IgD-negative memory B cell (primary cell): Measurements from ENCODE around the gene LBX1. TPM values are rescaled to one million over a fixed set of nuclear protein-coding genes. Genes with fewer than 3 reads are reported as not detected.

ENCODE experiments used
- H3K27ac Mint-ChIP-seq, 3 donors: one replicate each; pipeline ENCODE4 v1.8.0; 2020 to 2022; ENCODE audit warnings: mild to moderate bottlenecking in 3 of 3, mixed read lengths in 3 of 3, moderate library complexity in 1 of 3
- H3K27me3 Mint-ChIP-seq: one replicate; pipeline ENCODE4 v1.8.0; 2021; ENCODE audit warnings: mixed read lengths
- H3K36me3 Mint-ChIP-seq: one replicate; pipeline ENCODE4 v1.8.0; 2020; ENCODE audit warnings: mild to moderate bottlenecking, mixed read lengths
- H3K4me1 Mint-ChIP-seq, 3 donors: one replicate each; pipeline ENCODE4 v1.8.0; 2020 to 2022; ENCODE audit warnings: mixed read lengths in 3 of 3, mild to moderate bottlenecking in 1 of 3
- H3K4me3 Mint-ChIP-seq, 4 donors: one replicate each; pipeline ENCODE4 v1.8.0; 2020 to 2022; ENCODE audit warnings: mild to moderate bottlenecking in 4 of 4, mixed read lengths in 4 of 4, moderate library complexity in 3 of 4
- H3K9me3 Mint-ChIP-seq, 3 donors: one replicate each; pipeline ENCODE4 v1.8.0; 2020 to 2021; ENCODE audit warnings: mixed read lengths in 3 of 3, mild to moderate bottlenecking in 1 of 3
- polyA plus RNA-seq: library from polyadenylated mRNA; unstranded; fragments of 300-500 nt; fragmentation: Illumina TruSeq; gene quantifications from one replicate; pipeline ENCODE4 v1.2.3, GENCODE V29; 2021

LBX1 gene
- polyA plus RNA-seq, 1 donor from 2014 or later = not detected

- no peaks in the 10 kb centered on the region for H3K36me3 Mint-ChIP-seq
- H3K4me1 Mint-ChIP-seq = peaks cover 6 to 11% (median 7%) of the 10 kb centered on the region in 3 donors
- H3K4me3 Mint-ChIP-seq = peak overlapping the region in 1 of 4 donors; percentile 2
- H3K27ac Mint-ChIP-seq = peak overlapping the region in 1 of 3 donors; percentile 83
- H3K27me3 Mint-ChIP-seq = peaks cover 72% of the 10 kb centered on the region
- H3K9me3 Mint-ChIP-seq = peaks cover 0 to 3% (median 0%) of the 10 kb centered on the region in 3 donors
Observed at GRCh38 chr10:101234333-101234732, 5.1 kb upstream of the LBX1 start.

- Mint-ChIP-seq H3K27ac (no peak overlapping the region), H3K9me3 (peaks cover 0 to 3% (median 0%) of the 10 kb centered on the region in 3 donors), H3K4me1 (peaks cover 8 to 11% (median 11%) of the 10 kb centered on the region in 3 donors), H3K4me3 (peak overlapping the region in 1 of 4 donors; percentile 44), H3K27me3 (peaks cover 71% of the 10 kb centered on the region), H3K36me3 (no peaks in the 10 kb centered on the region)
Observed at GRCh38 chr10:101233863-101234262, 4.6 kb upstream of the LBX1 start.

GRCh38 chr10:101233443-101233842 lies 4.2 kb upstream of the LBX1 start:
- Mint-ChIP-seq H3K4me1 (peaks cover 8 to 11% (median 11%) of the 10 kb centered on the region in 3 donors), H3K36me3 (no peaks in the 10 kb centered on the region), H3K27me3 (peaks cover 71% of the 10 kb centered on the region), H3K4me3 (peak overlapping the region in 1 of 4 donors; percentile 44), H3K27ac (peak overlapping the region in 1 of 3 donors; percentile 30), H3K9me3 (peaks cover 0 to 3% (median 0%) of the 10 kb centered on the region in 3 donors)

- H3K27ac Mint-ChIP-seq = peak overlapping the region in 1 of 3 donors; percentile 62
- peaks cover 8 to 13% (median 10%) of the 10 kb centered on the region in 3 donors for H3K4me1 Mint-ChIP-seq
- no peaks in the 10 kb centered on the region for H3K36me3 Mint-ChIP-seq
- peaks cover 70% of the 10 kb centered on the region for H3K27me3 Mint-ChIP-seq
- H3K4me3 Mint-ChIP-seq = peak overlapping the region in 2 of 4 donors; percentile 61 to 87
- no peaks in the 10 kb centered on the region for H3K9me3 Mint-ChIP-seq
Observed at GRCh38 chr10:101231912-101232689, 2.8 kb upstream of the LBX1 start.

- Mint-ChIP-seq H3K9me3 (no peaks in the 10 kb centered on the region), H3K27me3 (peaks cover 70% of the 10 kb centered on the region), H3K4me3 (peak overlapping the region in 1 of 4 donors; percentile 41), H3K4me1 (peaks cover 11 to 19% (median 12%) of the 10 kb centered on the region in 3 donors), H3K27ac (peak overlapping the region in 1 of 3 donors; percentile 62), H3K36me3 (no peaks in the 10 kb centered on the region)
Observed at GRCh38 chr10:101231092-101231491, 1.8 kb upstream of the LBX1 start.

- peaks cover 72% of the 10 kb centered on the region for H3K27me3 Mint-ChIP-seq
- H3K4me3 Mint-ChIP-seq = peak overlapping the region in 1 of 4 donors; percentile 41
Observed at GRCh38 chr10:101230183-101230917, 1.1 kb upstream of the LBX1 start.

GRCh38 chr10:101228966-101229265 lies 347 bp downstream of the LBX1 start:
- Mint-ChIP-seq H3K36me3 (peaks cover 2% of the 10 kb centered on the region), H3K4me1 (peaks cover 15 to 23% (median 16%) of the 10 kb centered on the region in 3 donors), H3K4me3 (peak overlapping the region in 3 of 4 donors; percentile 27 to 84 (median 76)), H3K9me3 (peaks cover 0 to 2% (median 0%) of the 10 kb centered on the region in 3 donors), H3K27me3 (peaks cover 69% of the 10 kb centered on the region), H3K27ac (peak overlapping the region in 2 of 3 donors; percentile 22 to 76)

More at GRCh38 chr10:101230183-101230917, 1.1 kb upstream of the LBX1 start:
- Mint-ChIP-seq H3K27ac (peak overlapping the region in 2 of 3 donors; percentile 53 to 62), H3K9me3 (no peaks in the 10 kb centered on the region), H3K4me1 (peaks cover 13 to 23% (median 13%) of the 10 kb centered on the region in 3 donors), H3K36me3 (no peaks in the 10 kb centered on the region)

- peak overlapping the region in 2 of 4 donors; percentile 78 to 81 for H3K4me3 Mint-ChIP-seq
- peaks cover 2% of the 10 kb centered on the region for H3K36me3 Mint-ChIP-seq
- peaks cover 0 to 2% (median 0%) of the 10 kb centered on the region in 3 donors for H3K9me3 Mint-ChIP-seq
- H3K27me3 Mint-ChIP-seq = peaks cover 69% of the 10 kb centered on the region
- peak overlapping the region; percentile 61 to 93 (median 91) for H3K27ac Mint-ChIP-seq
- peaks cover 16 to 23% (median 17%) of the 10 kb centered on the region in 3 donors for H3K4me1 Mint-ChIP-seq
Observed at GRCh38 chr10:101228153-101228965, 904 bp downstream of the LBX1 start.

- H3K9me3 Mint-ChIP-seq = peaks cover 0 to 4% (median 0%) of the 10 kb centered on the region in 3 donors
- H3K36me3 Mint-ChIP-seq = peaks cover 2% of the 10 kb centered on the region
- H3K4me1 Mint-ChIP-seq = peaks cover 16 to 23% (median 19%) of the 10 kb centered on the region in 3 donors
- H3K4me3 Mint-ChIP-seq = peak overlapping the region; percentile 50 to 81 (median 74)
- peaks cover 68% of the 10 kb centered on the region for H3K27me3 Mint-ChIP-seq
- H3K27ac Mint-ChIP-seq = peak overlapping the region; percentile 88 to 93 (median 91)
Observed at GRCh38 chr10:101227429-101228152, 1.7 kb downstream of the LBX1 start.

- H3K27ac Mint-ChIP-seq = peak overlapping the region in 2 of 3 donors; percentile 67 to 93
- H3K36me3 Mint-ChIP-seq = peaks cover 2% of the 10 kb centered on the region
- peak overlapping the region; percentile 72 to 94 (median 84) for H3K4me3 Mint-ChIP-seq
- H3K4me1 Mint-ChIP-seq = peaks cover 16 to 23% (median 21%) of the 10 kb centered on the region in 3 donors
- peaks cover 69% of the 10 kb centered on the region for H3K27me3 Mint-ChIP-seq
- peaks cover 0 to 4% (median 0%) of the 10 kb centered on the region in 3 donors for H3K9me3 Mint-ChIP-seq
Observed at GRCh38 chr10:101226491-101227428, 2.5 kb downstream of the LBX1 start.

- peaks cover 0 to 5% (median 0%) of the 10 kb centered on the region in 3 donors for H3K9me3 Mint-ChIP-seq
- peak overlapping the region; percentile 54 to 94 (median 84) for H3K4me3 Mint-ChIP-seq
- H3K4me1 Mint-ChIP-seq = peaks cover 16 to 23% (median 23%) of the 10 kb centered on the region in 3 donors
- peak overlapping the region in 2 of 3 donors; percentile 67 to 93 for H3K27ac Mint-ChIP-seq
- peaks cover 69% of the 10 kb centered on the region for H3K27me3 Mint-ChIP-seq
- H3K36me3 Mint-ChIP-seq = peaks cover 2% of the 10 kb centered on the region
Observed at GRCh38 chr10:101225846-101226421, 3.3 kb downstream of the LBX1 start.

- H3K9me3 Mint-ChIP-seq = peaks cover 0 to 5% (median 0%) of the 10 kb centered on the region in 3 donors
- H3K27ac Mint-ChIP-seq = peak overlapping the region; percentile 35 to 93 (median 46)
- H3K27me3 Mint-ChIP-seq = peaks cover 67% of the 10 kb centered on the region
- peaks cover 2% of the 10 kb centered on the region for H3K36me3 Mint-ChIP-seq
- peak overlapping the region; percentile 33 to 75 (median 44) for H3K4me3 Mint-ChIP-seq
- H3K4me1 Mint-ChIP-seq = peaks cover 16 to 23% (median 17%) of the 10 kb centered on the region in 3 donors
Observed at GRCh38 chr10:101224910-101225823, 4.1 kb downstream of the LBX1 start.
